Sciatic nerve (tissue), 2 donors: ENCODE measurements around the gene GDPGP1. TPM values are rescaled to one million over a fixed set of nuclear protein-coding genes. Genes with fewer than 3 reads are reported as not detected.
A peak's percentile ranks its signal among the peaks of the same experiment; 100 is the strongest.
"Not testable (repeated sequence)": the region's sequence is repeated elsewhere in the genome, so short reads cannot be mapped to it uniquely, and the experiment has no call there.

Experiments used
- ATAC-seq: fragments of 200-7000 bp; cut with Tn5 transposase; one replicate; pipeline ENCODE4 v1.9.1; 2020; ENCODE audit warnings: mild to moderate bottlenecking, moderate library complexity
- DNase-seq: peaks from one replicate; pipeline ENCODE4 v3.0.0-alpha.2; 2020; ENCODE audit warnings: low spot score
- intact Hi-C: fragments of 100-400 bp; cut with DNase I; formaldehyde crosslinking; loops from one replicate; pipeline ENCODE4 v1.14.2; 2022
- total RNA-seq: library from RNA; stranded (reverse); fragmentation: NEBNext Ultra II Directional; extraction: Animal tissue kit (Norgen Biotek cat#: 25700); gene quantifications from one replicate; pipeline ENCODE4 v1.2.1, GENCODE V29; 2021
- donor health status: DM: no; HTN: no; CAD: no.
- donor health status: DM: no; HTN: no; CAD: no.

Gene GDPGP1
- 5.4 TPM for total RNA-seq

- ATAC-seq, result no peak
- DNase-seq, result no peak
- intact Hi-C loops, result no loop called here
Observed at GRCh38 chr15:90234096-90234988, at the start of gene GDPGP1. Gene GDPGP1, plus strand, starts transcription at chr15:90234209. Its CDS starts 6,700 bp downstream, at chr15:90240909.

- peak; percentile 80 for DNase-seq
- ATAC-seq, result peak; percentile 88
- intact Hi-C loops, result no loop called here
Observed at GRCh38 chr15:90184786-90185704, 49.0 kb upstream of the GDPGP1 start.

GRCh38 chr15:90187257-90187868 is 46.6 kb upstream of the GDPGP1 start:
- ATAC-seq, result no peak
- intact Hi-C loops, result no loop called here
- DNase-seq, result no peak

GRCh38 chr15:90188065-90188464 is 45.9 kb upstream of the GDPGP1 start:
- ATAC-seq, DNase-seq: not testable (repeated sequence)

GRCh38 chr15:90188914-90189748 is 44.9 kb upstream of the GDPGP1 start:
- intact Hi-C loops, result no loop called here
- DNase-seq (no peak), ATAC-seq (no peak)

More at GRCh38 chr15:90188065-90188464, 45.9 kb upstream of the GDPGP1 start:
- intact Hi-C loops, result not testable (repeated sequence)

GRCh38 chr15:90189781-90190467 is 44.1 kb upstream of the GDPGP1 start:
- DNase-seq (no peak), ATAC-seq (no peak)
- intact Hi-C loops, result no loop called here

- DNase-seq (no peak), ATAC-seq (peak; percentile 7)
- intact Hi-C loops, result no loop called here
Observed at GRCh38 chr15:90190606-90191343, 43.2 kb upstream of the GDPGP1 start.

- intact Hi-C loops, result no loop called here
- DNase-seq, result no peak
- ATAC-seq, result peak; percentile 14
Observed at GRCh38 chr15:90191344-90191687, 42.7 kb upstream of the GDPGP1 start.

- DNase-seq (peak; percentile 89), ATAC-seq (peak; percentile 81)
- intact Hi-C loops, result no loop called here
Observed at GRCh38 chr15:90191794-90192509, 42.1 kb upstream of the GDPGP1 start.

GRCh38 chr15:90192961-90193786 is 40.8 kb upstream of the GDPGP1 start:
- intact Hi-C loops, result no loop called here
- ATAC-seq, result peak; percentile 5
- DNase-seq, result no peak

GRCh38 chr15:90194655-90195054 is 39.4 kb upstream of the GDPGP1 start:
- ATAC-seq, result no peak
- intact Hi-C loops, result no loop called here
- DNase-seq, result no peak

- DNase-seq (no peak), ATAC-seq (no peak)
- intact Hi-C loops, result no loop called here
Observed at GRCh38 chr15:90200534-90201129, 33.4 kb upstream of the GDPGP1 start.

- ATAC-seq, result peak; percentile 76
- intact Hi-C loops, result no loop called here
- DNase-seq, result peak; percentile 84
Observed at GRCh38 chr15:90201130-90201943, 32.7 kb upstream of the GDPGP1 start, which contains the start of gene SEMA4B. Gene SEMA4B, plus strand, starts transcription at chr15:90201330. Its CDS starts 249 bp downstream, at chr15:90201579.

GRCh38 chr15:90201944-90202375 is 32.0 kb upstream of the GDPGP1 start:
- ATAC-seq (peak; percentile 17), DNase-seq (no peak)
- intact Hi-C loops, result no loop called here
